CD4-positive, alpha-beta T cell (primary cell): ENCODE data around the gene MICAL3. TPM values are rescaled to one million over a fixed set of nuclear protein-coding genes. Genes with fewer than 3 reads are reported as not detected.

ENCODE experiments used
- ATAC-seq: fragments of 200-7000 bp; cut with Tn5 transposase; one replicate; pipeline ENCODE4 v1.10.0; 2022; ENCODE audit warnings: mild to moderate bottlenecking; ENCODE audit not compliant: poor library complexity
- CTCF ChIA-PET: fragments of 350-600 bp; sonication (Branson Sonifier 250); formaldehyde crosslinking; loops from one replicate; lab custom pipeline; 2021; ENCODE audit warnings: antibody characterized with exemption, inconsistent platforms; lab: Charles Lee
- POLR2A ChIA-PET: fragments of 350-600 bp; sonication (Branson Sonifier 250); formaldehyde crosslinking; loops from one replicate; lab custom pipeline; 2021; ENCODE audit warnings: antibody characterized with exemption, inconsistent platforms; lab: Charles Lee
- DNase-seq, 14 experiments: peaks; one replicate each; pipeline ENCODE4 v3.0.0-alpha.2; 2013 to 2020; ENCODE audit warnings: mixed read lengths in 2 of 14
- H3K27ac ChIP-seq, 2 donors: one replicate each; pipeline versions ENCODE4 v1.5.1 to v1.7.0; 2013; ENCODE audit warnings: low read length in 2 of 2, low read depth in 1 of 2, mild to moderate bottlenecking in 1 of 2
- H3K27me3 ChIP-seq, 2 experiments: 1 replicate in 1 of 2; 2 replicates in 1 of 2; pipeline versions ENCODE4 v1.6.1 to v1.7.0; 2013; ENCODE audit warnings: low read length in 2 of 2, control low read depth in 1 of 2, mild to moderate bottlenecking in 1 of 2, moderate library complexity in 1 of 2; ENCODE audit not compliant: insufficient read depth in 2 of 2, control insufficient read depth in 1 of 2
- H3K36me3 ChIP-seq: one replicate; pipeline ENCODE4 v1.6.1; 2013; ENCODE audit warnings: low read length, control low read depth; ENCODE audit not compliant: insufficient read depth
- H3K4me1 ChIP-seq: one replicate; pipeline ENCODE4 v1.6.1; 2013; ENCODE audit warnings: low read length, control low read depth; ENCODE audit not compliant: insufficient read depth
- H3K4me3 ChIP-seq: one replicate; pipeline ENCODE4 v1.5.1; 2013; ENCODE audit warnings: mild to moderate bottlenecking, low read length, moderate library complexity
- H3K9me3 ChIP-seq, 2 experiments: 1 replicate in 1 of 2; 2 replicates in 1 of 2; pipeline versions ENCODE4 v1.6.1 to v1.7.0; 2013; ENCODE audit warnings: low read length in 2 of 2, mild to moderate bottlenecking in 2 of 2, control low read depth in 1 of 2, moderate library complexity in 1 of 2; ENCODE audit not compliant: control insufficient read depth in 1 of 2, insufficient read depth in 1 of 2
- H3K27ac Mint-ChIP-seq: one replicate; pipeline ENCODE4 v1.8.0; 2020; ENCODE audit warnings: mixed read lengths
- H3K27me3 Mint-ChIP-seq: one replicate; pipeline ENCODE4 v1.8.0; 2021; ENCODE audit warnings: mixed read lengths
- H3K36me3 Mint-ChIP-seq: one replicate; pipeline ENCODE4 v1.8.0; 2021; ENCODE audit warnings: low read depth, mixed read lengths
- H3K4me1 Mint-ChIP-seq: one replicate; pipeline ENCODE4 v1.8.0; 2021; ENCODE audit warnings: low read depth, mixed read lengths
- H3K4me3 Mint-ChIP-seq: one replicate; pipeline ENCODE4 v1.8.0; 2020; ENCODE audit warnings: mild to moderate bottlenecking, mixed read lengths
- H3K9me3 Mint-ChIP-seq: one replicate; pipeline ENCODE4 v1.8.0; 2020; ENCODE audit warnings: mixed read lengths
- CTCF ChIP-seq: fragments of 200-600 bp; IDR thresholded peaks from one replicate; pipeline ENCODE4 v1.8.0; 2022; ENCODE audit warnings: antibody characterized with exemption, mild to moderate bottlenecking
- intact Hi-C, 2 experiments: fragments of 100-400 bp; cut with DNase I in 1 of 2; cut with micrococcal nuclease in 1 of 2; formaldehyde crosslinking; loops; one replicate each; pipeline versions ENCODE4 v1.15.1 to v1.9.0; 2023 to 2025; cut with DNase I, micrococcal nuclease
- total RNA-seq, 174 experiments: library from RNA in 2 of 174; stranded (reverse) in 2 of 174; gene quantifications; one replicate each; pipeline ENCODE4 v1.2.3 and lab custom pipeline; 2021 to 2026

The MICAL3 gene
- total RNA-seq, 2 experiments from 2014 or later, result 9.4 to 9.9 TPM

GRCh38 chr22:17941471-17942406 is 82.6 kb downstream of the MICAL3 start:
- Histone ChIP-seq H3K9me3 (no peaks in the 10 kb centered on the region), H3K4me3 (no peak overlapping the region), H3K27me3 (no peaks in the 10 kb centered on the region), H3K4me1 (no peaks in the 10 kb centered on the region), H3K36me3 (no peaks in the 10 kb centered on the region), H3K27ac (no peak overlapping the region)
- H3K36me3 Mint-ChIP-seq, result no peaks in the 10 kb centered on the region
- DNase-seq (no peak), ATAC-seq (no peak)
- H3K27ac Mint-ChIP-seq, result no peak overlapping the region
- H3K4me3 Mint-ChIP-seq, result no peak overlapping the region
- H3K4me1 Mint-ChIP-seq, result peaks cover 4% of the 10 kb centered on the region
- ChIA-PET POLR2A (no interaction called here), CTCF (no interaction called here)
- intact Hi-C loops, result no loop called here
- H3K9me3 Mint-ChIP-seq, result no peaks in the 10 kb centered on the region
- TF ChIP-seq CTCF, result no peak
- no peaks in the 10 kb centered on the region for H3K27me3 Mint-ChIP-seq

DNA sequence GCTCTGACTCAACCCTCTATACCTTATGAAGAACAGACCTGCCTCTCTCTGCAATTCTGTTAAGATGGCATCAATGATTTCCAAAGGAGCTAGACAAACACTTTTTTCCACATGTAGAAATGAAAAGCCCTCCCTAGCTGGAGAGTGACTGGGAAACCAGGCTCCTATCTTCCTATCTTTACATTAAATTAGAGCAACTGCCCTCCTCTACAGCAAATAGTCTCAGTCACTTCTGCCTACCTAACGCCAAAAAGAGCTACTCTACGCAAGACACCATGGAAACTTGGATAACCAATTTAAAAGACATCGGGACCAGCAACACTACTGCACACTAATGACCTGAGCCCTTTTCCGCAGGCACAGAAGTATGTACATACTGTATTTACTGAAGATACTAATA is 84.8 kb downstream of the MICAL3 start:
- CTCF ChIA-PET, result interaction anchor here (0.6 kb wide), 1 partner anchor 351 kb away, joined by 3 read pairs; no protein-coding TSS in a partner anchor
- Mint-ChIP-seq H3K9me3 (no peaks in the 10 kb centered on the region), H3K4me1 (peaks cover 4% of the 10 kb centered on the region), H3K27me3 (no peaks in the 10 kb centered on the region), H3K36me3 (no peaks in the 10 kb centered on the region), H3K4me3 (no peak overlapping the region), H3K27ac (no peak overlapping the region)
- no peak overlapping the region for H3K27ac ChIP-seq
- H3K4me3 ChIP-seq, result no peak overlapping the region
- H3K9me3 ChIP-seq, result no peaks in the 10 kb centered on the region
- DNase-seq (no peak), ATAC-seq (no peak)
- intact Hi-C loops, result no loop called here
- H3K4me1 ChIP-seq, result no peaks in the 10 kb centered on the region
- H3K27me3 ChIP-seq, result no peaks in the 10 kb centered on the region
- H3K36me3 ChIP-seq, result no peaks in the 10 kb centered on the region
- POLR2A ChIA-PET, result no interaction called here
- no peak for TF ChIP-seq CTCF

DNA sequence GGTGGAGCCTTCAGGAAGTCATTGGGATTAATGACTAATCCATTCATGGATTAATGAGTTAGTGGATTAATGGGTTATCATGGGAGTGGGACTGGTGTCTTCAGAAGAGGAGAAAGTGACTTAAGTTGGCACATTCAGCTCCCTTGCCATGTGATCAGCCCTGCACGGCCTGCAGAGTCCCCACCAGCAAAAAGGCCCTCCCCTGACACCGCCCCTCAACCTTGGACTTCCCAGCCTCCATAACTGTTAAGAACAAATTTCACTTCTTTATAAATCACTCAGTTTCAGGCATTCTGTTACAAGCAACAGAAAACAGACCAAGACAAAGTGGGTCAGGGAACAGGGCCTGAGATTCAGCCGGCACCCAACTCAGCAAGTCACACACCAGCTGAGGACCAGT is 85.3 kb downstream of the MICAL3 start:
- no peak overlapping the region for H3K4me3 Mint-ChIP-seq
- no peak overlapping the region for H3K27ac Mint-ChIP-seq
- Histone ChIP-seq H3K4me1 (no peaks in the 10 kb centered on the region), H3K27ac (no peak overlapping the region), H3K4me3 (no peak overlapping the region), H3K36me3 (no peaks in the 10 kb centered on the region), H3K9me3 (no peaks in the 10 kb centered on the region), H3K27me3 (no peaks in the 10 kb centered on the region)
- CTCF ChIA-PET, result interaction anchor here (0.6 kb wide), 1 partner anchor 351 kb away, joined by 3 read pairs; no protein-coding TSS in a partner anchor
- ATAC-seq (no peak), DNase-seq (no peak)
- H3K36me3 Mint-ChIP-seq, result no peaks in the 10 kb centered on the region
- H3K9me3 Mint-ChIP-seq, result no peaks in the 10 kb centered on the region
- intact Hi-C loops, result no loop called here
- POLR2A ChIA-PET, result no interaction called here
- TF ChIP-seq CTCF, result no peak
- no peaks in the 10 kb centered on the region for H3K27me3 Mint-ChIP-seq
- H3K4me1 Mint-ChIP-seq, result peaks cover 4% of the 10 kb centered on the region
